HG03342 (cell line): ENCODE data around the gene CD209.
"Not testable (repeated sequence)": the region's sequence is repeated elsewhere in the genome, so short reads cannot be mapped to it uniquely, and the experiment has no call there.

Source experiments
- ATAC-seq: cut with Tn5 transposase; IDR thresholded peaks from one replicate; pipeline ENCODE4 v1.9.1; 2021; ENCODE audit warnings: mild to moderate bottlenecking, moderate library complexity; ENCODE audit not compliant: unreplicated experiment

Gene CD209

GRCh38 chr19:7769171-7769570 lies 21.8 kb upstream of the CD209 start:
- no peak for ATAC-seq

GRCh38 chr19:7767487-7767886 lies 20.2 kb upstream of the CD209 start:
- ATAC-seq, result no peak

GRCh38 chr19:7766535-7766934 lies 19.2 kb upstream of the CD209 start:
- no peak for ATAC-seq

DNA sequence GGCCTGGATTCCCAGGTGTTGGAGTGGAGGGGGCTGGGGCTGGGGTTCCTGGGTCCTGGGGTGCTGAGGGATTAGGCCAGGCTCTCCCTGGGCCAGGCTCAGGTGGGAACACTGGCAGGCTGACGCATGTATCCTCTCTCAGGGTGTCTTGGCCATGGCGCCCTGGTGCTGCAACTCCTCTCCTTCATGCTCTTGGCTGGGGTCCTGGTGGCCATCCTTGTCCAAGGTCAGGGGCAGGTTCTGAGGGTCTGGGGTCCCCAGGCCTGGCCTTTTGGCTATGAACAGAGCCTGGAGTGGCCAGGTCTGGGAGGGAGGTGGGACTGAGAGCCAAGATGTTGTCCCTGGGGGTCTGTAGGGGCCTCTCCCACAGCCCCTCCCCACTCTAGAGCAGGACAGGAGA lies 17.7 kb upstream of the CD209 start:
- ATAC-seq, result not testable (repeated sequence)

GRCh38 chr19:7764157-7764556 lies 16.8 kb upstream of the CD209 start:
- ATAC-seq, result not testable (repeated sequence)

- no peak for ATAC-seq
Measured at GRCh38 chr19:7763696-7764095, 16.4 kb upstream of the CD209 start.

DNA sequence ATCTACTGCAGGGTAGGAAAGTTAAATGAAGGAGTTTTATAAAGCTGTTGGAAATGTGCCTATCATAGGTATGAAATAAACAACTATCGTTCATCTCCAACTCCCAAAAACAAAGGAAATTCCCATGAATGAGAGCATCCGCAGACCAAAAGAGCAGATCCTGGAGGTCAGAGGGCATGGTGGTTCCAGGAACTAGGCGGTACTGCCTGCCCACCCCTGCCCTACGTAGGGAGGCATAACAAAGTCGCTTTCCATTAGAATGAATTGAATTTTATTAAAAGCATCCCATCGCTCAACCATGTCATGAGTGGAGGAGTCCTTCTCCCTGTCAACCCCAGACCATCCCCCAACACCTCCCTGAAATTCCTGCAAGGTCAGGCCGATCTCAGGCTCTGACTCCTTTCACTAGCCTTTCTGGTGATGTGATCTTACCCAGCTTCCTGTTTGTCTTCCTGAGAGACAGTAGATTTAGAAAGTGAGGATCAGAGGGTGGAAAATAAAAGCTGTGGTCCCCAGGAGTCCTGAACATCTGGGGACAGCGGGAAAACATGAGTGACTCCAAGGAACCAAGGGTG lies 15.5 kb upstream of the CD209 start, which contains the start of gene CLEC4M:
Gene CLEC4M (plus strand): TSS at position 525 of the 575 bp plus-strand sequence. CDS start 24 bp downstream, at position 549.
- no peak for ATAC-seq

GRCh38 chr19:7759156-7759555 lies 11.8 kb upstream of the CD209 start:
- no peak for ATAC-seq

DNA sequence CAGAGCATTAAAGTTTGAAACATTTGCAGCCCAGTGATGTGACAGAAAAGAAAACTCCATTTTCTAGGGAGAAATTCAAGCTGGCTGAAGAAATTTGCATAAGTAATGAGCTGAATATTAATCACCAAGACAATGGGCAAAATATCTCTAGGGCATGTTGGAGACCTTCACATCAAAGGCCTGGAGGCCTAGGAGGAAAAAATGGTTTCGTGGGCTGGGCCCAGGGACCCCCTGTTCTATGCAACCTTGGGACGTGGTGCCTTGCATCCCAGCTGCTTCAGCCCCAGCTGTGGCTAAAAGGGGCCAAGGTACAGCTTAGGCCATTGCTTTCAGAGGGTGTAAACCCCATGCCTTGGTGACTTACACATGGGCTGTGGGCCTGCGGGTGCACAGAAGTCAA lies 10.0 kb upstream of the CD209 start:
- ATAC-seq, result no peak

DNA sequence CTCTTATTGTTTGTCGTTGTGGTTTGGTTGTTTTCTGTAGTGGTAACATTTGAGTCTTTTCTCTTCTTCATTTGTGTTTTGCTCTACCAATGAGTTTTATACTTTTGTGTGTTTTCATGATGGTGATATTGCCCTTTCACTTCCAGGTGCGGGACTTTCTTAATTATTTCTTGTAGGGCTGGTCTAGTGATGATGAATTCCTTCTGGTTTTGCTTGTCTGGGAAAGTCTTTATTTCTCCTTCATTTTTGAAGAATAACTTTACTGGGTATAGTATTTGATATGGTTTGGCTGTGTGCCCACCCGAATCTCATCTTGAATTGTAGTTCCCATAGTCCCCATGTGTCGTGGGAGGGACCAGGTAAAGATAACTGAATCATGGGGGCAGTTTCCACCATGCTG lies 8.9 kb upstream of the CD209 start:
- no peak for ATAC-seq

- ATAC-seq, result no peak
Measured at GRCh38 chr19:7751157-7751783, 3.9 kb upstream of the CD209 start.

DNA sequence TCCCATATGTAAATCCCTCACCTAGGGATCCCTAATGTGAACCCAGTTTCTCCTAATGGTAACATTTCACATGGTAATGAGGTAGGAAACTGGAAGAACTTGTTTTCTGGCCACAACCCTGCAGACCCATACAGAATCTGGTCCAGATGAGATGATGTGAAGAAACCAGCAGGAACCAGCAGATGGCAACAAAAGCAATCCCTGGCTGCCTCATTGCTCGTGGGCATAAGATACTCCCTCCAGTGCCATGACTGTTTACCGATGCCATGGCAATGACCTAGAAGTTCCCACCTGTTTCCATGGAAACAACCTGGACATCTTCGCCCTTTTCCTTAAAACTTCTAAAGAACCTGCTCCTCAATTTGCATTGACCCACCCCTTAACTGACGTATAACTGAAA lies 1.4 kb upstream of the CD209 start:
- ATAC-seq, result no peak

- no peak for ATAC-seq
Measured at GRCh38 chr19:7748171-7748570, 837 bp upstream of the CD209 start.

GRCh38 chr19:7746306-7746705 lies 1.0 kb downstream of the CD209 start:
- not testable (repeated sequence) for ATAC-seq

GRCh38 chr19:7744871-7745650 lies 2.3 kb downstream of the CD209 start:
- no peak for ATAC-seq

- no peak for ATAC-seq
Measured at GRCh38 chr19:7744199-7744786, 3.0 kb downstream of the CD209 start.

- peak; percentile 75 for ATAC-seq
Measured at GRCh38 chr19:7743425-7743841, 3.9 kb downstream of the CD209 start.

DNA sequence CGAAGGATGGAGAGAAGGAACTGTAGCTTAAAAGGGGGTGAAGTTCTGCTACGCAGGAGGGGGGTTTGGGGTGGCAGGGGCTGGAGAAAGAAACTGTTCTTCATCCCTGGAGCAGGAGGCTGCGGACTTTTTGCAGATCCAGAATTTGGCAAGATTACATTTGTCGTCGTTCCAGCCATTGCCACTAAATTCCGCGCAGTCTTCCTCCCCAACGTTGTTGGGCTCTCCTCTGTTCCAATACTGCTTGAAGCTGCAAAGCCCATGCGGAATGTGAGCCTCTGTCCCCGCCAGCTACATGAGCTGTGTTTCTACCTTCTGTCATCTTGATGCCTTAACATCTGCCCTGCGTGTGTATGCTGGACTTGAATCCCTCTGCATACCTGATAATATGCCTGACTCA lies 4.3 kb downstream of the CD209 start:
- ATAC-seq, result no peak

GRCh38 chr19:7742575-7742974 lies 4.8 kb downstream of the CD209 start:
- no peak for ATAC-seq

- no peak for ATAC-seq
Measured at GRCh38 chr19:7740682-7741054, 6.7 kb downstream of the CD209 start.

GRCh38 chr19:7739801-7740681 lies 7.3 kb downstream of the CD209 start:
- no peak for ATAC-seq
